Suprapubic skin (tissue), 4 donors: ENCODE data around the gene GLIS1. TPM values are rescaled to one million over a fixed set of nuclear protein-coding genes. Genes with fewer than 3 reads are reported as not detected.
A peak's percentile ranks its signal among the peaks of the same experiment; 100 is the strongest.

Experiments
- DNase-seq, 2 donors: peaks; one replicate each; pipeline ENCODE4 v3.0.0-alpha.2; 2019; ENCODE audit warnings: low spot score in 2 of 2
- H3K27ac ChIP-seq: fragments of 200-600 bp; sonication (generic); one replicate; pipeline ENCODE4 v1.5.1; 2019
- H3K27me3 ChIP-seq: fragments of 200-600 bp; sonication (generic); one replicate; pipeline ENCODE4 v1.5.1; 2019
- H3K36me3 ChIP-seq: fragments of 200-600 bp; sonication (generic); one replicate; pipeline ENCODE4 v1.5.1; 2019
- H3K4me1 ChIP-seq: fragments of 200-600 bp; sonication (generic); one replicate; pipeline ENCODE4 v1.5.1; 2019
- H3K4me3 ChIP-seq: fragments of 200-600 bp; sonication (generic); one replicate; pipeline ENCODE4 v1.5.1; 2019; ENCODE audit warnings: mild to moderate bottlenecking
- H3K9me3 ChIP-seq: fragments of 200-600 bp; sonication (generic); one replicate; pipeline ENCODE4 v1.5.1; 2019
- CTCF ChIP-seq, 2 donors: fragments of 200-600 bp in 1 of 2; fragments of 450-650 bp in 1 of 2; sonication (generic) in 1 of 2; IDR thresholded peaks; one replicate each; pipeline ENCODE4 v1.5.1; 2016 to 2019; ENCODE audit warnings: antibody characterized with exemption in 2 of 2, mild to moderate bottlenecking in 1 of 2, moderate library complexity in 1 of 2
- EP300 ChIP-seq: sonication (generic); formaldehyde crosslinking; IDR thresholded peaks from one replicate; pipeline ENCODE4 v1.6.1; 2017; ENCODE audit warnings: antibody characterized with exemption
- POLR2A ChIP-seq, 2 donors: fragments of 450-650 bp; IDR thresholded peaks; one replicate each; pipeline ENCODE4 v1.6.1; 2017; ENCODE audit warnings: antibody characterized with exemption in 2 of 2, mild to moderate bottlenecking in 2 of 2, moderate library complexity in 2 of 2
- POLR2AphosphoS5 ChIP-seq, 3 donors: sonication (generic); formaldehyde crosslinking; IDR thresholded peaks; one replicate each; pipeline ENCODE4 v1.6.1; 2017; ENCODE audit warnings: antibody characterized with exemption in 3 of 3
- WGBS: methylation state at CpG from one replicate; pipeline ENCODE4 v1.1.5; 2018; 5-methylcytosine and 5-hydroxymethylcytosine counted together
- total RNA-seq, 4 donors: library from RNA; depleted of rRNA; stranded (reverse); fragments of >200 nt; gene quantifications; one replicate each; pipeline ENCODE4 v1.1.0, GENCODE V29; 2016

Gene GLIS1
- total RNA-seq, 4 donors from 2014 or later, result 0.34 to 1.5 (median 0.59) TPM

- Histone ChIP-seq H3K27ac (no peak overlapping the region), H3K4me1 (no peaks in the 10 kb centered on the region), H3K9me3 (no peaks in the 10 kb centered on the region), H3K27me3 (no peaks in the 10 kb centered on the region), H3K36me3 (no peaks in the 10 kb centered on the region), H3K4me3 (no peak overlapping the region)
- peak in 1 of 2 donors; percentile 30 for DNase-seq
- WGBS, result 90% methylated on average over 5 of the region's 5 CpGs
- TF ChIP-seq EP300, result no peak
- TF ChIP-seq POLR2A (IDR thresholded peaks at IDR 0.05), result no peak
- no peak for TF ChIP-seq POLR2AphosphoS5 (IDR thresholded peaks at IDR 0.05)
- TF ChIP-seq CTCF (IDR thresholded peaks at IDR 0.05), result no peak
These were observed 34.7 kb downstream of the GLIS1 start for GRCh38 chr1:53704304-53704703.

GRCh38 chr1:53703174-53703573 is 35.8 kb downstream of the GLIS1 start:
- no peak overlapping the region for H3K27ac ChIP-seq
- peaks cover 3% of the 10 kb centered on the region for H3K4me1 ChIP-seq
- WGBS, result 79% methylated on average over 1 of the region's 1 CpG
- no peaks in the 10 kb centered on the region for H3K9me3 ChIP-seq
- DNase-seq, result no peak
- no peaks in the 10 kb centered on the region for H3K27me3 ChIP-seq
- no peaks in the 10 kb centered on the region for H3K36me3 ChIP-seq
- no peak overlapping the region for H3K4me3 ChIP-seq
- TF ChIP-seq POLR2A (IDR thresholded peaks at IDR 0.05), result no peak
- no peak for TF ChIP-seq POLR2AphosphoS5 (IDR thresholded peaks at IDR 0.05)
- no peak for TF ChIP-seq EP300
- TF ChIP-seq CTCF (IDR thresholded peaks at IDR 0.05), result no peak

GRCh38 chr1:53702341-53702740 is 36.6 kb downstream of the GLIS1 start:
- Histone ChIP-seq H3K4me3 (no peak overlapping the region), H3K4me1 (peaks cover 7% of the 10 kb centered on the region), H3K36me3 (no peaks in the 10 kb centered on the region), H3K27ac (no peak overlapping the region), H3K27me3 (no peaks in the 10 kb centered on the region), H3K9me3 (no peaks in the 10 kb centered on the region)
- no peak for DNase-seq
- WGBS, result 78% methylated on average over 8 of the region's 8 CpGs
- TF ChIP-seq POLR2AphosphoS5 (IDR thresholded peaks at IDR 0.05) (no peak), EP300 (no peak), CTCF (IDR thresholded peaks at IDR 0.05) (no peak), POLR2A (IDR thresholded peaks at IDR 0.05) (no peak)

DNA sequence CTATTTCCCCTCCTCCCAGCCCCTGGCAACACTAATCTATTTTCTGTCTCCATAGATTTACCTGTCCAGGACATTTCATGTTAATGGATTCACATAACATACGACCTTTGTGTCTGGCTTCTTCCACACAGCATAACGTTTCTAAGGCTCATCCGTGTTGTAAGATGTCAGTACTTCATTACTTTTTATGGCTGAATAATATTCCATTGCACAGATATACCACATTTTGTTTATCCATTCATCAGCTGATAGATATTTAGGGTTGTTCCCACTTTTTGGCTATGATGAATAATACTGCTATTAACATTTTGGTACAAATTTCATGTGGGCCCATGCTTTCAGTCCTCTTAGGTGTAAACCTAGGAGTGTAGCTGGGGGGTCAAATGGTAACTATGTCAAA is 38.2 kb downstream of the GLIS1 start:
- no peak for TF ChIP-seq POLR2A (IDR thresholded peaks at IDR 0.05)
- TF ChIP-seq POLR2AphosphoS5 (IDR thresholded peaks at IDR 0.05), result no peak
- no peak for TF ChIP-seq EP300
- no peak for TF ChIP-seq CTCF (IDR thresholded peaks at IDR 0.05)
- no peak for DNase-seq
- WGBS, result 95% methylated on average over 3 of the region's 3 CpGs
- Histone ChIP-seq H3K27me3 (no peaks in the 10 kb centered on the region), H3K4me3 (no peak overlapping the region), H3K4me1 (peaks cover 7% of the 10 kb centered on the region), H3K27ac (no peak overlapping the region), H3K36me3 (no peaks in the 10 kb centered on the region), H3K9me3 (no peaks in the 10 kb centered on the region)

DNA sequence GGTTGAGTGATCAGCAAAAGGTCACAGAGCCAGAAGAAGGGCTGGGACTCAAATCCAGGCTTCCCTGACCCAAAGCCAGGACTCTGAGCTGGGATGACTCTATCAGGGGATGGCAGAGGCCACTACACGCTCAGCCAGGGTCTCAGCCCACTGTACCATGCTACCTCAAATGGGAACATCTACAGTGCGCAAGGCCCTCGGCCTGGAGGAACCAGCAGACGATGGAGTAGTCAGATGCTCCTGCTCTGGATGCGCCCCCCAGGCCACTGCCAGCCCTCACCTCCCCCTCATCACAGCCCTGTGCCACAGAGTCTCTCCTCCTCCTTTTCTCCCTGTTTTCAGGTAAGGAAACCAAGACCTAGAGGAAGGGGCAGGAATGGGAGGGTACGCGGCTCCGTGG is 39.0 kb downstream of the GLIS1 start:
- no peak overlapping the region for H3K4me3 ChIP-seq
- TF ChIP-seq POLR2AphosphoS5 (IDR thresholded peaks at IDR 0.05) (no peak), EP300 (no peak), POLR2A (IDR thresholded peaks at IDR 0.05) (no peak), CTCF (IDR thresholded peaks at IDR 0.05) (no peak)
- H3K27me3 ChIP-seq, result no peaks in the 10 kb centered on the region
- 71% methylated on average over 3 of the region's 8 CpGs for WGBS
- H3K4me1 ChIP-seq, result peaks cover 7% of the 10 kb centered on the region
- H3K27ac ChIP-seq, result no peak overlapping the region
- no peaks in the 10 kb centered on the region for H3K9me3 ChIP-seq
- no peaks in the 10 kb centered on the region for H3K36me3 ChIP-seq
- DNase-seq, result no peak
